Liver (tissue), 3 donors: Measurements from ENCODE around the gene DSTN.

Experiments
- EGR1 ChIP-seq, 2 donors: IDR thresholded peaks; 2 replicates each; pipeline ENCODE4 v1.6.1; 2016 to 2018; ENCODE audit warnings: antibody characterized with exemption in 2 of 2, low read depth in 2 of 2
- GABPA ChIP-seq, 2 donors: IDR thresholded peaks in 1 of 2; conservative IDR thresholded peaks in 1 of 2; 2 replicates each; pipeline ENCODE4 v1.6.1; 2016; ENCODE audit warnings: antibody characterized with exemption in 2 of 2, mild to moderate bottlenecking in 1 of 2, moderate library complexity in 1 of 2
- NR2F2 ChIP-seq: IDR thresholded peaks from 2 replicates; pipeline ENCODE4 v1.6.1; 2016; ENCODE audit warnings: antibody characterized with exemption
- RAD21 ChIP-seq, 2 donors: IDR thresholded peaks; 2 replicates each; pipeline ENCODE4 v1.6.1; 2016; ENCODE audit warnings: antibody characterized with exemption in 2 of 2, mild to moderate bottlenecking in 2 of 2
- SP1 ChIP-seq: IDR thresholded peaks from 2 replicates; pipeline ENCODE4 v1.6.1; 2018; ENCODE audit warnings: antibody characterized with exemption, mild to moderate bottlenecking
- TAF1 ChIP-seq: conservative IDR thresholded peaks from 2 replicates; pipeline ENCODE4 v1.6.1; 2016; ENCODE audit warnings: antibody characterized with exemption, mild to moderate bottlenecking
- YY1 ChIP-seq: IDR thresholded peaks from 2 replicates; pipeline ENCODE4 v1.6.1; 2016; ENCODE audit warnings: antibody characterized with exemption, mild to moderate bottlenecking
- TF ChIP-seq, protein P1 (sequence below): fragments of 150-350 bp; IDR thresholded peaks from 2 replicates; pipeline ENCODE4 v1.5.1; 2017; ENCODE audit warnings: improper control_type of control experiment, low read depth, low read length; ENCODE audit not compliant: missing input control
- TF ChIP-seq, protein P2 (sequence below): IDR thresholded peaks from 2 replicates; pipeline ENCODE4 v1.6.1; 2016; ENCODE audit warnings: antibody characterized with exemption, mild to moderate bottlenecking
- TF ChIP-seq, protein P3 (sequence below): IDR thresholded peaks from 2 replicates; pipeline ENCODE4 v1.6.1; 2016; ENCODE audit warnings: antibody characterized with exemption
- TF ChIP-seq, protein P4 (sequence below): IDR thresholded peaks from 2 replicates; pipeline ENCODE4 v1.6.1; 2016; ENCODE audit warnings: antibody characterized with exemption
- donor health status: healthy.
- donor health status: healthy.

DNA sequence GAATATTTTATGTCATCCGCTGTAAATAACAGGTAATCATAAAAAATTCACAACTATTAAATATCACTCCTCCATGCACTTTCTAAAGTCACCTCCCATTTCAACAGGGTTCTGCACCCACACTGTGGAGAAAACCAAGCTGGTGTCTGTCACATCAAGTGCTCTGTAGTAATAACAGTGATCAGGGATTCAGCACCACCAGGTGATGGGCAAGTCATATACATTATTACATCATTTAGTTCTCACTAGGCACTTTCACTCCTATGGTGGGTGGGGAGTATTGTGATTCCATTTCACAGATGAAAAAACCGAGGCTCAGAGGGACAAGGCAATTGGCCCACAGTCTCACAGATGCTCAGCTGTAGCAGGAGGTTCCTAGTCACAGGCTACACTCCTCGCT lies 47.3 kb upstream of the DSTN start:
- TF ChIP-seq, protein P1, sequence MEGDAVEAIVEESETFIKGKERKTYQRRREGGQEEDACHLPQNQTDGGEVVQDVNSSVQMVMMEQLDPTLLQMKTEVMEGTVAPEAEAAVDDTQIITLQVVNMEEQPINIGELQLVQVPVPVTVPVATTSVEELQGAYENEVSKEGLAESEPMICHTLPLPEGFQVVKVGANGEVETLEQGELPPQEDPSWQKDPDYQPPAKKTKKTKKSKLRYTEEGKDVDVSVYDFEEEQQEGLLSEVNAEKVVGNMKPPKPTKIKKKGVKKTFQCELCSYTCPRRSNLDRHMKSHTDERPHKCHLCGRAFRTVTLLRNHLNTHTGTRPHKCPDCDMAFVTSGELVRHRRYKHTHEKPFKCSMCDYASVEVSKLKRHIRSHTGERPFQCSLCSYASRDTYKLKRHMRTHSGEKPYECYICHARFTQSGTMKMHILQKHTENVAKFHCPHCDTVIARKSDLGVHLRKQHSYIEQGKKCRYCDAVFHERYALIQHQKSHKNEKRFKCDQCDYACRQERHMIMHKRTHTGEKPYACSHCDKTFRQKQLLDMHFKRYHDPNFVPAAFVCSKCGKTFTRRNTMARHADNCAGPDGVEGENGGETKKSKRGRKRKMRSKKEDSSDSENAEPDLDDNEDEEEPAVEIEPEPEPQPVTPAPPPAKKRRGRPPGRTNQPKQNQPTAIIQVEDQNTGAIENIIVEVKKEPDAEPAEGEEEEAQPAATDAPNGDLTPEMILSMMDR, result no peak
- TF ChIP-seq, protein P2, sequence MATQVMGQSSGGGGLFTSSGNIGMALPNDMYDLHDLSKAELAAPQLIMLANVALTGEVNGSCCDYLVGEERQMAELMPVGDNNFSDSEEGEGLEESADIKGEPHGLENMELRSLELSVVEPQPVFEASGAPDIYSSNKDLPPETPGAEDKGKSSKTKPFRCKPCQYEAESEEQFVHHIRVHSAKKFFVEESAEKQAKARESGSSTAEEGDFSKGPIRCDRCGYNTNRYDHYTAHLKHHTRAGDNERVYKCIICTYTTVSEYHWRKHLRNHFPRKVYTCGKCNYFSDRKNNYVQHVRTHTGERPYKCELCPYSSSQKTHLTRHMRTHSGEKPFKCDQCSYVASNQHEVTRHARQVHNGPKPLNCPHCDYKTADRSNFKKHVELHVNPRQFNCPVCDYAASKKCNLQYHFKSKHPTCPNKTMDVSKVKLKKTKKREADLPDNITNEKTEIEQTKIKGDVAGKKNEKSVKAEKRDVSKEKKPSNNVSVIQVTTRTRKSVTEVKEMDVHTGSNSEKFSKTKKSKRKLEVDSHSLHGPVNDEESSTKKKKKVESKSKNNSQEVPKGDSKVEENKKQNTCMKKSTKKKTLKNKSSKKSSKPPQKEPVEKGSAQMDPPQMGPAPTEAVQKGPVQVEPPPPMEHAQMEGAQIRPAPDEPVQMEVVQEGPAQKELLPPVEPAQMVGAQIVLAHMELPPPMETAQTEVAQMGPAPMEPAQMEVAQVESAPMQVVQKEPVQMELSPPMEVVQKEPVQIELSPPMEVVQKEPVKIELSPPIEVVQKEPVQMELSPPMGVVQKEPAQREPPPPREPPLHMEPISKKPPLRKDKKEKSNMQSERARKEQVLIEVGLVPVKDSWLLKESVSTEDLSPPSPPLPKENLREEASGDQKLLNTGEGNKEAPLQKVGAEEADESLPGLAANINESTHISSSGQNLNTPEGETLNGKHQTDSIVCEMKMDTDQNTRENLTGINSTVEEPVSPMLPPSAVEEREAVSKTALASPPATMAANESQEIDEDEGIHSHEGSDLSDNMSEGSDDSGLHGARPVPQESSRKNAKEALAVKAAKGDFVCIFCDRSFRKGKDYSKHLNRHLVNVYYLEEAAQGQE, result no peak
- TF ChIP-seq RAD21 (IDR thresholded peaks at IDR 0.05), result no peak
- no peak for TF ChIP-seq EGR1 (IDR thresholded peaks at IDR 0.05; ENCODE audit: low read depth in 2 of 2)
- TF ChIP-seq YY1, result no peak
- TF ChIP-seq, protein P3, sequence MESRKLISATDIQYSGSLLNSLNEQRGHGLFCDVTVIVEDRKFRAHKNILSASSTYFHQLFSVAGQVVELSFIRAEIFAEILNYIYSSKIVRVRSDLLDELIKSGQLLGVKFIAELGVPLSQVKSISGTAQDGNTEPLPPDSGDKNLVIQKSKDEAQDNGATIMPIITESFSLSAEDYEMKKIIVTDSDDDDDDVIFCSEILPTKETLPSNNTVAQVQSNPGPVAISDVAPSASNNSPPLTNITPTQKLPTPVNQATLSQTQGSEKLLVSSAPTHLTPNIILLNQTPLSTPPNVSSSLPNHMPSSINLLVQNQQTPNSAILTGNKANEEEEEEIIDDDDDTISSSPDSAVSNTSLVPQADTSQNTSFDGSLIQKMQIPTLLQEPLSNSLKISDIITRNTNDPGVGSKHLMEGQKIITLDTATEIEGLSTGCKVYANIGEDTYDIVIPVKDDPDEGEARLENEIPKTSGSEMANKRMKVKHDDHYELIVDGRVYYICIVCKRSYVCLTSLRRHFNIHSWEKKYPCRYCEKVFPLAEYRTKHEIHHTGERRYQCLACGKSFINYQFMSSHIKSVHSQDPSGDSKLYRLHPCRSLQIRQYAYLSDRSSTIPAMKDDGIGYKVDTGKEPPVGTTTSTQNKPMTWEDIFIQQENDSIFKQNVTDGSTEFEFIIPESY, result no peak
- no peak for TF ChIP-seq GABPA (IDR thresholded peaks at IDR 0.05 in 1 of 2, conservative IDR thresholded peaks at IDR 0.05 in 1 of 2)
- TF ChIP-seq NR2F2, result no peak
- TF ChIP-seq SP1, result no peak
- TF ChIP-seq TAF1, result no peak
- TF ChIP-seq, protein P4, sequence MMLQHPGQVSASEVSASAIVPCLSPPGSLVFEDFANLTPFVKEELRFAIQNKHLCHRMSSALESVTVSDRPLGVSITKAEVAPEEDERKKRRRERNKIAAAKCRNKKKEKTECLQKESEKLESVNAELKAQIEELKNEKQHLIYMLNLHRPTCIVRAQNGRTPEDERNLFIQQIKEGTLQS, result no peak
